ENCODE measurements around the gene BTN1A1.

The BTN1A1 gene

DNA sequence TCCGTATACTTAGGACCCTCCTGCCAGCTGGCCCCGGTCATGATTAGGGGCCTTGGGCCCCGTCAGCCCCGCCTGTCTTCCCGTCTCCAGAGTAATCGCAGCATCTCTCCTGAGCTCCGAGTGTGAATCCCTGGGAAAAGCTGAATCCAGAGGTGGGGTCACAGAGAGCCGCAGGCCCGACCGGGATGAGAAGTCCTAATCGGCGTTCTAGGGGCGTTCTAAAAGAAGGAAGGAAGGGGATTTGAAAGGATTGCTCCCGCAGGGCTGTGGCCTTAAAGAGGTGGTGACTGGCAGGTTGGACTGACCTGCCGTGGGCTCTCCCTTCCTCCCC lies 38.4 kb downstream of the BTN1A1 start:
- DNase-seq (ENCODE audit: extremely low read depth, insufficient read length): no peak
- TF ChIP-seq, protein P1, sequence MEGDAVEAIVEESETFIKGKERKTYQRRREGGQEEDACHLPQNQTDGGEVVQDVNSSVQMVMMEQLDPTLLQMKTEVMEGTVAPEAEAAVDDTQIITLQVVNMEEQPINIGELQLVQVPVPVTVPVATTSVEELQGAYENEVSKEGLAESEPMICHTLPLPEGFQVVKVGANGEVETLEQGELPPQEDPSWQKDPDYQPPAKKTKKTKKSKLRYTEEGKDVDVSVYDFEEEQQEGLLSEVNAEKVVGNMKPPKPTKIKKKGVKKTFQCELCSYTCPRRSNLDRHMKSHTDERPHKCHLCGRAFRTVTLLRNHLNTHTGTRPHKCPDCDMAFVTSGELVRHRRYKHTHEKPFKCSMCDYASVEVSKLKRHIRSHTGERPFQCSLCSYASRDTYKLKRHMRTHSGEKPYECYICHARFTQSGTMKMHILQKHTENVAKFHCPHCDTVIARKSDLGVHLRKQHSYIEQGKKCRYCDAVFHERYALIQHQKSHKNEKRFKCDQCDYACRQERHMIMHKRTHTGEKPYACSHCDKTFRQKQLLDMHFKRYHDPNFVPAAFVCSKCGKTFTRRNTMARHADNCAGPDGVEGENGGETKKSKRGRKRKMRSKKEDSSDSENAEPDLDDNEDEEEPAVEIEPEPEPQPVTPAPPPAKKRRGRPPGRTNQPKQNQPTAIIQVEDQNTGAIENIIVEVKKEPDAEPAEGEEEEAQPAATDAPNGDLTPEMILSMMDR (IDR thresholded peaks at IDR 0.05; ENCODE audit: insufficient read depth, low read length, poor library complexity, severe bottlenecking): no peak
- H3K4me3 ChIP-seq (replicated peaks; ENCODE audit: low read depth, low read length): peak overlapping the region; percentile 90
- no peaks in the 10 kb centered on the region; the same call in none of the 2 replicates for H3K36me3 ChIP-seq (ENCODE audit: control insufficient read depth, insufficient read depth, low read length)
- no peaks in the 10 kb centered on the region for H3K27me3 ChIP-seq (replicated peaks; ENCODE audit: control insufficient read depth, insufficient read depth, low read length)

DNA sequence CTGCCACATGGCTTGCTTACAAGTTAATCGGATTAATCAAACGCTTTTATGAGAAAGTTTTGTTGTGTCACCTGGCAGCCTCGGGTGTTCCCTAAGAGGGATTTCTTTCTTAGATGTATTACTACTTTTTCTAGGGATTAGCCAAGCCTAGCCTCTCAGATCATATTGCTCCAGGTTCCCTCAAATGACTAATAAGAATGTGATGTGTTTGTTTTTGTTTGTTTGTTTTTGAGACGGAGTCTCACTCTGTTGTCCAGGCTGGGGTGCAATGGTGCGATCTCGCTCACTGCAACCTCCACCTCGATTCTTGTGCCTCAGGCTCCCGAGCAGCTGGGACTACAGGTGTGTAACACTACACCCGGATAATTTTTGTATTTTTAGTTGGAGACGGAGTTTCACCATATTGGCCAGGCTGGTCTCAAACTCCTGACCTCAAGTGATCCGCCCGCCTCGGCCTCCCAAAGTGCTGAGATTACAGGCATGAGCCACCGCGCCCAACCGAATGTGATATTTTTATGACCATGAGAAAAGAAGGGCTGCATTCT lies 39.0 kb downstream of the BTN1A1 start:
- DNase-seq (ENCODE audit: extremely low read depth, insufficient read length): no peak
- Histone ChIP-seq H3K4me3 (replicated peaks; ENCODE audit: low read depth, low read length) (peak overlapping the region; percentile 90), H3K36me3 (ENCODE audit: control insufficient read depth, insufficient read depth, low read length) (no peaks in the 10 kb centered on the region; the same call in none of the 2 replicates), H3K27me3 (replicated peaks; ENCODE audit: control insufficient read depth, insufficient read depth, low read length) (no peaks in the 10 kb centered on the region)
- TF ChIP-seq, protein P1 (IDR thresholded peaks at IDR 0.05; ENCODE audit: insufficient read depth, low read length, poor library complexity, severe bottlenecking): no peak

DNA sequence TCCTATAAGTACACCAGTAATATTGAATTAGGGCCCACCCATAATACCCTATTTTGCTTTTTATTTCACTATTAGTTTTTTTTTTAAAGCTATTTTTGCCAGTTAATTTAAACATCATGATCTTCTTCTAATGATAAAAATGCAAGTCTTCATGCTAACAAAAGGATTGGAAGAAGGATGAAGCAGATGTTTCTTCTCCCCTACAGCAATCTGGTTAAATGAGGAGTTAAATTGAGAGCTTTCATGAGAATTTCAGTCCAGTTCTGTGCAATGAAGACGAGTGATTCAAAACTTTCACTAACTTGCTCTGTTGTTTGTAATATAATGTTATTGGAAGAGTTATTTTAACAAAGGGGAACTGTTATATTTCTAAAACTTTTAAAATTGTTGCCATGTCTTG lies 41.5 kb downstream of the BTN1A1 start:
- Histone ChIP-seq H3K36me3 (ENCODE audit: control insufficient read depth, insufficient read depth, low read length) (peaks cover 6% of the 10 kb centered on the region), H3K4me3 (replicated peaks; ENCODE audit: low read depth, low read length) (no peak overlapping the region), H3K27me3 (replicated peaks; ENCODE audit: control insufficient read depth, insufficient read depth, low read length) (no peaks in the 10 kb centered on the region)
- DNase-seq (ENCODE audit: extremely low read depth, insufficient read length): no peak
- TF ChIP-seq, protein P1 (IDR thresholded peaks at IDR 0.05; ENCODE audit: insufficient read depth, low read length, poor library complexity, severe bottlenecking): no peak

DNA sequence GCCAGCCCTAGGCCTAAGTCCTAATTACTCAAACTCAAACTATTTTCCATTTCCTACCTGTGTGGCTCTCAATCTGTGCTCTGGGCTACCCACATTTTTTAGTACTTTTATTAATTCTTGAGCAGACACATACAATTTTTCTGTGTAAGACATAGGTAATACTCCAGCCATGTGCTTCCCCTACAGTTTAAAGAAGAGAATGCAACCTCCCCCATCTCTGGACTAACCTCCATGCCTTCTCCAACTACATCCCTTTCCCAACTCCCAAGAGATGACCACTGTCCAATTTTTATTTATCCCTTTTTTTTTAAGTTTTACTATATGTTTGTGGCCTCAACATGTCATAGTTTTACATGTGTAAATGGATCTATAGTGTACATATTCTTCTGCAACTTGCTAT lies 43.9 kb downstream of the BTN1A1 start:
- no peak for DNase-seq (ENCODE audit: extremely low read depth, insufficient read length)
- TF ChIP-seq, protein P1 (IDR thresholded peaks at IDR 0.05; ENCODE audit: insufficient read depth, low read length, poor library complexity, severe bottlenecking): peak; percentile 41
- Histone ChIP-seq H3K36me3 (ENCODE audit: control insufficient read depth, insufficient read depth, low read length) (peaks cover 6% of the 10 kb centered on the region), H3K27me3 (replicated peaks; ENCODE audit: control insufficient read depth, insufficient read depth, low read length) (no peaks in the 10 kb centered on the region), H3K4me3 (replicated peaks; ENCODE audit: low read depth, low read length) (no peak overlapping the region)

DNA sequence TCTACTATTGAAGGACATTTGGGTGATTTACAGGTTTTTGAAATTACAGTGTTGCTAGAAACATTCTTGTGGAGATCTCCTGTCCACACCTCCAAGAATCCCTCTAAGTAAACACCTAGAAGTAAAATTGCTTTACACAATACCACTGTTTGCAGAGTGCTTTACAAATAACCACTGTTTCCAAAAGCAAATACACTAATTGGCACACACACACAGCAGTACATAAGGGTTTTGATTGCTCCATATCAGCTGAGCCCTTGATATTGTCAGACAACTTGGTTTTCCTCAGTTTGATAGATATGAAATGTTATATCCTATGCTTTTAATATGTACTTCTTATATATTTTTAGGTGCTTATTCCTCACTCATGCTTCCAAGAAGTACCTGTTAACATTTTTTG lies 44.4 kb downstream of the BTN1A1 start:
- H3K36me3 ChIP-seq (ENCODE audit: control insufficient read depth, insufficient read depth, low read length): peaks cover 6% of the 10 kb centered on the region

More for the DNA sequence above, 44.4 kb downstream of the BTN1A1 start:
- H3K4me3 ChIP-seq (replicated peaks; ENCODE audit: low read depth, low read length): no peak overlapping the region
- no peak for DNase-seq (ENCODE audit: extremely low read depth, insufficient read length)
- TF ChIP-seq, protein P1 (IDR thresholded peaks at IDR 0.05; ENCODE audit: insufficient read depth, low read length, poor library complexity, severe bottlenecking): no peak
- H3K27me3 ChIP-seq (replicated peaks; ENCODE audit: control insufficient read depth, insufficient read depth, low read length): no peaks in the 10 kb centered on the region
